Activated CD4-positive, CD25-positive, alpha-beta regulatory T cell treated with anti-CD3 and anti-CD28 coated beads, Interleukin-2, amount 50 U/mL, for 24 hours (primary cell): ENCODE results near the gene ENTREP1.
"Not testable (repeated sequence)": the region's sequence is repeated elsewhere in the genome, so short reads cannot be mapped to it uniquely, and the experiment has no call there.

ENCODE experiments used
- ATAC-seq, 2 donors: fragments of 150-1000 bp; cut with Tn5 transposase; one replicate each; pipeline ENCODE4 v1.10.0; 2021; ENCODE audit warnings: mild to moderate bottlenecking in 1 of 2, moderate library complexity in 1 of 2

The ENTREP1 gene

GRCh38 chr9:69324549-69325401 lies at the start of gene ENTREP1:
Gene ENTREP1, plus strand, starts transcription at chr9:69325215. Its CDS starts 95 bp downstream, at chr9:69325310.
- ATAC-seq: no peak

- no peak for ATAC-seq
These were observed 48.2 kb upstream of the ENTREP1 start for GRCh38 chr9:69276775-69277174.

DNA sequence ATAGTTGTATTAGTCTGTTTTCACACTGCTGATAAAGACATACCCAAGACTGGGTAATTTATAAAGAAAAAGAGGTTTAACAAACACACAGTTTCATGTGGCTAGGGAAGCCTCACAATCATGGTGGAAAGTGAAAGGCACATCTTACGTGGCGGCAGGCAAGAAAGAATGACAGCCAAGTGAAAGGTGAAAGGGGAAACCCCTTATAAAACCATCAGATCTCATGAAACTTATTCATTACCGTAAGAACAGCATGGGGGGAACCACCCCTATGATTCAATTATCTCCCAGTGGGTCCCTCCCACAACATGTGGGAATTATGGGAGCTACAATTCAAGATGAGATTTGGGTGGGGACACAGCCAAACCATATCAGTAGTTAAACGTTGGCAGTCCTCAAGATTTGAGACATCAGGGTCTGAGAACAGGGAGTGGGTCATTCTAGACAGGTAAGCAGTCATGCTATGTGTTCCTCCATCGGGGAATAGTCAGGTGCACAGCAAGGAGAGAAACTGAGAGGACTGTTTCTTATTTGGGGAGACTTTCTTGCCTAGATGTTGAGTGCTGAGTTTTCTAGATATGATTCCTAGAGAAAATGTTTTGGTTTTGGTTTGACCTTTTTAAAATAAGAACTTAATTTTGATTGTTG lies 45.8 kb upstream of the ENTREP1 start:
- peak; percentile 41 to 72 for ATAC-seq

DNA sequence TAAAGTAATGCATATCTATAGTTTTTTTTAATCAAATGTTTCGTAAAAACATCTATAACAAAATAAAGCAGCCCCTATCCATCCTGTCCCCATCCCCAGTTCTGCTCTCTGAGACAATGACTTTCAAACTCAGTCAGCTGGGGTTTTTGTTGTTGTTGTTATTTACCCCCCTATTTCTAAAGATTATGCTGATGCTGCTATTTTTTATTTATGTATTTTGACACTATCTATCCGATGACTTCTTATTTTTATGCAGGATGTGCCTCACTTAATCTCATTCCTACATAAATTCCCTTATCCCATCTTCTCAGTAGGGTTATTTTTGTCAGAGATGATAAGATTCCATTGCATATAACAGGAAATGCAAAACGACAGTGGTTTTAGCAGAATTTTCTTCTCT lies 45.3 kb upstream of the ENTREP1 start:
- ATAC-seq: no peak

DNA sequence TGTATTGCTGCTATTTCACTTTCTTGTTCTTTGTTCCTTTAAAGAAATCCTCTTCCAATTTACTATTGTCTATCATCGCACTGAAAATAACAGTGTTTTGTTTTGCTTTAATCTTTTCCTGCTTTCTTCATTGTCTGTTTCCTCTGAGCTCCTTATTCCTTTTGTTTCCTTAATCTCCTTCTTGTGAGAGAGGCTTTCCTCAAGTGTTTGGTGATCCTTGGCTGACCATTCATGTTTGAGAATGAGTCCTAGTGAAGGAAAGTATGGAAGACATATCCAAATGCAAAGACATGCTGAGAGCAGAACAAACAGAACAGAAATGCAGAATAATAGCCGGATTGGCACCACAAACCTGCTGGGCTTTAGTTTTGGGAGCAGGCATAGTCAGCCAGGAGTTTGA lies 42.0 kb upstream of the ENTREP1 start:
- no peak for ATAC-seq

GRCh38 chr9:69292078-69292477 lies 32.9 kb upstream of the ENTREP1 start:
- no peak for ATAC-seq

DNA sequence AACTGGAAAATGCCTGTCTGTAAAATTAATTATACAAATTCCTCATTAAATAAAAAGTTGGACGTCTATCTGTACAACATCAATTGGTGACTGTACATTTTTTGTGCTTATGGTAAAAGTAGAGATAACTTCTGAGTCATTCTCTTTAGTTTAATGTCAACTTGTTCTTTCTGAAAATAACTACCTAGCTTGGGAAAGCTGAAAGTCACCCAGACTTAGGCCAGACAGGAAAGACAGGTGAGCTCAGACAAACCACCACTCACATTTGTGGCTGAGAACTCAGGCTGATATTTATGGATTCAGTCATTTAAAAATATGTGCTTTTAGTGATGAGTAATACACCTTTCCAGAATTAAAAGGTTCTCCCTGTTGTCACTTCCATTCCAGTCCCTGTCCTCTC lies 31.9 kb upstream of the ENTREP1 start:
- ATAC-seq: no peak

- ATAC-seq: no peak
These were observed 29.0 kb upstream of the ENTREP1 start for GRCh38 chr9:69295872-69296552.

GRCh38 chr9:69297300-69297980 lies 27.6 kb upstream of the ENTREP1 start:
- no peak for ATAC-seq

- no peak for ATAC-seq
These were observed 25.7 kb upstream of the ENTREP1 start for GRCh38 chr9:69299315-69299714.

- ATAC-seq: no peak
These were observed 25.2 kb upstream of the ENTREP1 start for GRCh38 chr9:69299826-69300225.

DNA sequence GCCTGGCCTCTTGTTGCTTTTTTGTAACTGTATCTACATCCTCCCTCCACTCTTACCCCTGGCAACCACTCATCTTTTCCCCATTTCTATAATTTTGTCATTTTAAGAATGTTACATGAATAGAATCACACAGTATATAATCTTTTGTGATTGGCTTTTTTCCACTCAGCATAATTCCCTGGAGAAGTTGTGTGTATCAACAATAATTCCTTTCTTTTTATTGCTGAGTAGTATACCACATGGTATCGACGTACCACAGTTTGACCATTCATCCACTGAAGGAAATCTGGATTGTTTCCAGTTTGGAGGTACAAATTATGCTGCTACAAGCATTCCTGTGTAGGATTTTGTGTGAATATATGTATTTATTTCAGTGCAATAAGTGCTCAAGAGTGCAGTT lies 21.7 kb upstream of the ENTREP1 start:
- ATAC-seq: no peak

- not testable (repeated sequence) for ATAC-seq
These were observed 18.0 kb upstream of the ENTREP1 start for GRCh38 chr9:69306895-69307445.

- no peak for ATAC-seq
These were observed 17.4 kb upstream of the ENTREP1 start for GRCh38 chr9:69307446-69308205.

DNA sequence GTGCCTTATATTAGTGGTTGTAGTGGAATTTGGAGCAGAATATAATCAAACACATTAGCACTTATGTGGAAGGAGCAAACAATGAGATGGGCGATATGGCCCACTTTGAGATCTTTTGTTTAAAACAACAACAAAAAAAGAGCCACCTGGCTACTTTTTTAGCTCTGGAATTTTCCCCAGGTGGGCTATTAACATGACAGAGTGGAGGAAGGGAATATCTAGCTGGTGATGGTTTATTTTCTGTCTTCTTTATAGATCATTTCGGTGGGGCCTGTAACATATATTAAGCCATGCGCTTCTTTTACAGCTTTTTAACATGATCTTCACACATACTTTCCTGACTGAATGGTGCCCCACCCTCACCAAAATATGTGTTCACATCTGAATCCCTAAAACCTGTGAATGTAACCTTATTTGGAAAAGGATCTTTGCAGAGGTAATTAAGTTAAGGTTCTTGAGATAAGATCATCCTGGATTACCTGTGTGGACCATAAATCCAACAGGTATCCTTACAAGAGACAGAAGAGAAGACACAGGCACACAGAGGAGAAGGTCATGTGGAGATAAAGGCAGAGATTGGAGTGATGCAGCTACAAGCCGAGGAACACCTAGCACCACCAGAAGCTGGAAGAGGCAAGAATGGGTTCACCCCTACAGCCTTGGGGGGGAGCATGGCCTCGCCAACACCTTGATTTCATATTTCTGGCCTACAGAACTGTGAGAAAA lies 16.6 kb upstream of the ENTREP1 start:
- no peak for ATAC-seq

GRCh38 chr9:69313175-69313574 lies 11.8 kb upstream of the ENTREP1 start:
- no peak for ATAC-seq

- ATAC-seq: no peak
These were observed 10.5 kb upstream of the ENTREP1 start for GRCh38 chr9:69314547-69314946.

DNA sequence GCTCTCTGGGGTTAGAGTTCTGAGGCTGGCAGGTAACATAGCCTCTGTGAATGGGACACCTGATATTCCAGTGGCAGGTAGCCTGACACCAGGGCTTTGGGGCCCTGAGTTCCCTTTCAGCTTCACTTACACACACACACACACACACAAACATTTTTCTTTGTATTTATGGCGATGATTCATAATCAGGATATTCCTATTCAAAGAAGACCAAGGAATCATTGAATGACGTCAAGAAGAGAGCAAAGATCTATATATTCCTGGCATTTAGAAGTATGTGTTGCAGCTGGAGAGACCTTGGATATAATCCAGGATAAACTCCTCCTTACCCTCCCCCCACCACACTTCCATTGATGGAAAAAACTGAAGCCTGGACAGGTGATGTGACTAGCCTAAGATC lies 7.9 kb upstream of the ENTREP1 start:
- ATAC-seq: no peak

DNA sequence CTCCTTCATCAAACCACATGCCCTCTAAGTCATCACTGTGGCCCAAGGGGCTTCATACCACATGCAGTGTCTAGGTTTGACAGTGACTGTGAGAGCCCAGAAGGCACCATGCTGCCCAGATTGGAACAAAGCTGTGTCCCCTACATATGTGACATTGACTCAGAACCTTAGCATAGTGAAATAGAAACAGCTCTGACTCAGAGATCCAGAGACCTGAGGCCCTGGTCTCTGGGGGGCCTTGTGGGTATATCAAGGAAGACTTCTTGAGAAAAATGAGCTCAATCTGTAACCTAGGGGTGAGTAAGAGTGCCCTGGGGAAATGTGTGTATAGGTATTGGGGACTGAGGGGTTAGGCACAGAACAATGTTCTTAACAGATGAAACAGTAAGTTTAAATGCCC lies 7.1 kb upstream of the ENTREP1 start:
- ATAC-seq: peak; percentile 67 to 78

- no peak for ATAC-seq
These were observed 5.5 kb upstream of the ENTREP1 start for GRCh38 chr9:69319324-69320025.

DNA sequence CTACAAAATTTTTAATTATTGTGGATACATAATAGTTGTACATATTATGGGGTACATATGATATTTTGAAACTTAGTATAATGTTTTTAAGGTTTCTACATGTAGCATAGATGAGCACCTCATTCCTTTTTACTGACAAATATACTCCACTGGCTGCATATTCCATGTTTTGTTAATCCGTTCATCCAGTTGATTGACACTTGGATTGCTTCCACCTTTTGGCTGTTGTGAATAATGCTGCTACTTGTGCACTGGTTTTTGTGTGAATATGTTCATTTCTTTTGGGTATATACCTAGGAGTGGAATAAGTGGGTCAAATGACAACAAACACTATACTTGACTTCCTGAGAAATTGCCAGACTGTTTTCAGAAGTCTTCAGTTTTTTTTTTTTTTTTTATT lies 2.8 kb upstream of the ENTREP1 start:
- no peak for ATAC-seq
